A673 (cell line): ENCODE measurements around the gene RPS6KA2.

Experiments used
- CTCF ChIP-seq: fragments of 300-800, 200-600 bp; sonication (generic); conservative IDR thresholded peaks from 2 replicates; pipeline ENCODE4 v1.5.1; 2017; ENCODE audit warnings: low read depth, mild to moderate bottlenecking, antibody characterized with exemption, low read length, moderate library complexity, mixed read lengths
- EZH2 ChIP-seq: fragments of 200-600 bp; sonication (generic); IDR thresholded peaks from 2 replicates; pipeline ENCODE4 v1.6.1; 2017; ENCODE audit warnings: borderline replicate concordance, low read depth, mild to moderate bottlenecking, mixed read lengths, antibody characterized with exemption, low read length; ENCODE audit not compliant: poor library complexity, severe bottlenecking

GRCh38 chr6:166444446-166444845, 182.6 kb downstream of the RPS6KA2 start:
- no peak for TF ChIP-seq CTCF
- no peak for TF ChIP-seq EZH2
